ENCODE measurements around the gene CPXM2. TPM values are rescaled to one million over a fixed set of nuclear protein-coding genes. Genes with fewer than 3 reads are reported as not detected.

The CPXM2 gene
- total RNA-seq, 1 donor from 2014 or later: 4.6 TPM

- no peak for DNase-seq (ENCODE audit: missing footprints)
- intact Hi-C loops (cut with DNase I): no loop called here
- ATAC-seq: no peak
Observed at GRCh38 chr10:123786896-123787295, 104.7 kb downstream of the CPXM2 start.

- ATAC-seq: no peak
Observed at GRCh38 chr10:123786306-123786705, 105.3 kb downstream of the CPXM2 start.

GRCh38 chr10:123784646-123785045, 107.0 kb downstream of the CPXM2 start:
- DNase-seq (ENCODE audit: missing footprints) (no peak), ATAC-seq (no peak)
- intact Hi-C loops (cut with DNase I): no loop called here

More at GRCh38 chr10:123786306-123786705, 105.3 kb downstream of the CPXM2 start:
- DNase-seq (ENCODE audit: missing footprints): no peak
- intact Hi-C loops (cut with DNase I): no loop called here

- DNase-seq (ENCODE audit: missing footprints) (no peak), ATAC-seq (no peak)
- intact Hi-C loops (cut with DNase I): no loop called here
Observed at GRCh38 chr10:123784216-123784615, 107.4 kb downstream of the CPXM2 start.

- intact Hi-C loops (cut with DNase I): no loop called here
Observed at GRCh38 chr10:123783296-123783695, 108.3 kb downstream of the CPXM2 start.

GRCh38 chr10:123782549-123782948, 109.1 kb downstream of the CPXM2 start:
- ATAC-seq: no peak
- no peak for DNase-seq (ENCODE audit: missing footprints)
- intact Hi-C loops (cut with DNase I): no loop called here

More at GRCh38 chr10:123783296-123783695, 108.3 kb downstream of the CPXM2 start:
- DNase-seq (ENCODE audit: missing footprints): no peak
- ATAC-seq: no peak

GRCh38 chr10:123781956-123782500, 109.6 kb downstream of the CPXM2 start:
- no peak for DNase-seq (ENCODE audit: missing footprints)
- ATAC-seq: no peak
- intact Hi-C loops (cut with DNase I): no loop called here

- ATAC-seq (no peak), DNase-seq (ENCODE audit: missing footprints) (no peak)
- intact Hi-C loops (cut with DNase I): no loop called here
Observed at GRCh38 chr10:123781324-123781900, 110.2 kb downstream of the CPXM2 start.

- DNase-seq (ENCODE audit: missing footprints): no peak
- intact Hi-C loops (cut with DNase I): no loop called here
- no peak for ATAC-seq
Observed at GRCh38 chr10:123778719-123779517, 112.7 kb downstream of the CPXM2 start.

- no peak for ATAC-seq
Observed at GRCh38 chr10:123777881-123778280, 113.7 kb downstream of the CPXM2 start.

GRCh38 chr10:123774132-123774742, 117.4 kb downstream of the CPXM2 start:
- ATAC-seq (no peak), DNase-seq (ENCODE audit: missing footprints) (no peak)
- intact Hi-C loops (cut with DNase I): no loop called here

More at GRCh38 chr10:123777881-123778280, 113.7 kb downstream of the CPXM2 start:
- no peak for DNase-seq (ENCODE audit: missing footprints)
- intact Hi-C loops (cut with DNase I): no loop called here

GRCh38 chr10:123772645-123773508, 118.7 kb downstream of the CPXM2 start:
- intact Hi-C loops (cut with DNase I): no loop called here
- DNase-seq (ENCODE audit: missing footprints): no peak
- no peak for ATAC-seq

- DNase-seq (ENCODE audit: missing footprints): no peak
- intact Hi-C loops (cut with DNase I): no loop called here
- ATAC-seq: no peak
Observed at GRCh38 chr10:123771877-123772644, 119.5 kb downstream of the CPXM2 start.

- intact Hi-C loops (cut with DNase I): no loop called here
- ATAC-seq (no peak), DNase-seq (ENCODE audit: missing footprints) (no peak)
Observed at GRCh38 chr10:123769647-123770046, 122.0 kb downstream of the CPXM2 start.

- intact Hi-C loops (cut with DNase I): no loop called here
- DNase-seq (ENCODE audit: missing footprints) (no peak), ATAC-seq (no peak)
Observed at GRCh38 chr10:123766761-123767160, 124.8 kb downstream of the CPXM2 start.

GRCh38 chr10:123766012-123766411, 125.6 kb downstream of the CPXM2 start:
- intact Hi-C loops (cut with DNase I): no loop called here
- ATAC-seq: no peak
- DNase-seq (ENCODE audit: missing footprints): no peak

GRCh38 chr10:123761666-123762230, 129.9 kb downstream of the CPXM2 start:
- no peak for DNase-seq (ENCODE audit: missing footprints)

GRCh38 chr10:123761038-123761428, 130.6 kb downstream of the CPXM2 start:
- ATAC-seq (no peak), DNase-seq (ENCODE audit: missing footprints) (no peak)
- intact Hi-C loops (cut with DNase I): no loop called here

More at GRCh38 chr10:123761666-123762230, 129.9 kb downstream of the CPXM2 start:
- intact Hi-C loops (cut with DNase I): no loop called here
- no peak for ATAC-seq
